Measurements from ENCODE around the gene VAPA. TPM values are rescaled to one million over a fixed set of nuclear protein-coding genes. Genes with fewer than 3 reads are reported as not detected.

Gene VAPA
- total and polyA plus RNA-seq, 9 of the 15 experiments (the other 6 are each of a cell fraction or from before 2014, with no cell fraction given) = 219 to 902 (median 526) TPM

- TF ChIP-seq MGA (IDR thresholded peaks at IDR 0.05) (peak; percentile 38), E4F1 (CRISPR knock-in tag; IDR thresholded peaks at IDR 0.05; ENCODE audit: borderline replicate concordance) (no peak), PBX2 (CRISPR knock-in tag; IDR thresholded peaks at IDR 0.05; ENCODE audit: low read depth) (no peak), PBX2 (tag; conservative IDR thresholded peaks at IDR 0.05; ENCODE audit: low read depth) (peak; percentile 92), MTA2 (IDR thresholded peaks at IDR 0.05; ENCODE audit: low read depth) (peak; percentile 82), ARID1B (IDR thresholded peaks at IDR 0.05) (peak; percentile 96), POLR2G (IDR thresholded peaks at IDR 0.05; ENCODE audit: low read depth, low read length) (peak; percentile 50), ZNF134 (CRISPR knock-in tag; conservative IDR thresholded peaks at IDR 0.05) (no peak), RAD51 (IDR thresholded peaks at IDR 0.05; ENCODE audit: borderline replicate concordance, low read depth) (no peak), PTBP1 (IDR thresholded peaks at IDR 0.05; ENCODE audit: low read depth, low read length) (no peak)
These were observed 39.0 kb downstream of the VAPA start (continued) for GRCh38 chr18:9952633-9953416.
